HepG2 (cell line): ENCODE data around the gene SLC16A3. TPM values are rescaled to one million over a fixed set of nuclear protein-coding genes. Genes with fewer than 3 reads are reported as not detected.

ENCODE experiments used
- AKAP8 ChIP-seq: sonication (generic); formaldehyde crosslinking; IDR thresholded peaks from 2 replicates; pipeline ENCODE4 v1.5.1; 2020; ENCODE audit warnings: mild to moderate bottlenecking, missing genetic modification reagents
- CCDC6 ChIP-seq: sonication (generic); formaldehyde crosslinking; IDR thresholded peaks from 2 replicates; pipeline ENCODE4 v1.8.1; 2022; ENCODE audit warnings: mild to moderate bottlenecking, missing genetic modification reagents, moderate library complexity
- DZIP1 ChIP-seq: sonication (generic); formaldehyde crosslinking; IDR thresholded peaks from 2 replicates; pipeline ENCODE4 v1.5.0; 2020; ENCODE audit warnings: mild to moderate bottlenecking, missing genetic modification reagents
- HMGXB4 ChIP-seq, 2 experiments: sonication (generic) in 1 of 2; formaldehyde crosslinking in 1 of 2; IDR thresholded peaks; 2 replicates each; pipeline versions ENCODE4 v1.4.0 to v1.6.1; 2018 to 2020; ENCODE audit warnings: missing genetic modification reagents in 2 of 2, borderline replicate concordance in 1 of 2, low read depth in 1 of 2, mild to moderate bottlenecking in 1 of 2, missing biosample characterization in 1 of 2
- PBX3 ChIP-seq: sonication (generic); formaldehyde crosslinking; IDR thresholded peaks from 2 replicates; pipeline ENCODE4 v1.8.1; 2023; ENCODE audit warnings: missing genetic modification reagents, inconsistent platforms, borderline replicate concordance
- POGZ ChIP-seq: sonication (generic); formaldehyde crosslinking; IDR thresholded peaks from 2 replicates; pipeline ENCODE4 v1.4.0; 2020; ENCODE audit warnings: mild to moderate bottlenecking, missing genetic modification reagents
- PRDM10 ChIP-seq: sonication (generic); formaldehyde crosslinking; IDR thresholded peaks from 2 replicates; pipeline ENCODE4 v1.4.0; 2020; ENCODE audit warnings: low read depth, missing genetic modification reagents
- ZBTB34 ChIP-seq: sonication (generic); formaldehyde crosslinking; IDR thresholded peaks from 2 replicates; pipeline ENCODE4 v1.8.0; 2022; ENCODE audit warnings: mild to moderate bottlenecking, missing genetic modification reagents
- ZBTB49 ChIP-seq: sonication (generic); formaldehyde crosslinking; IDR thresholded peaks from 2 replicates; pipeline ENCODE4 v1.4.0; 2020; ENCODE audit warnings: missing genetic modification reagents, borderline replicate concordance
- ZNF18 ChIP-seq: sonication (generic); formaldehyde crosslinking; IDR thresholded peaks from 2 replicates; pipeline ENCODE4 v1.8.0; 2022; ENCODE audit warnings: mild to moderate bottlenecking, missing genetic modification reagents; ENCODE audit not compliant: insufficient replicate concordance
- ZNF709 ChIP-seq: sonication (generic); formaldehyde crosslinking; IDR thresholded peaks from 2 replicates; pipeline ENCODE4 v1.5.0; 2020; ENCODE audit warnings: mild to moderate bottlenecking, missing genetic modification reagents
- polyA plus RNA-seq, 8 experiments: library from polyadenylated mRNA; depleted of rRNA in 3 of 8; stranded (reverse) in 7 of 8; unstranded in 1 of 8; fragments of >200 nt; fragmentation: Illumina TruSeq in 4 of 8; extraction: Trizol in 4 of 8; gene quantifications; 2 replicates each; pipeline versions ENCODE4 v1.2.1 to v1.2.3, GENCODE V29; 2011 to 2016; ENCODE audit warnings: low read depth in 4 of 8, missing spikeins in 1 of 8, mixed read lengths in 1 of 8; ENCODE audit not compliant: insufficient read depth in 1 of 8
- total RNA-seq, 5 experiments: library from RNA; depleted of rRNA; stranded (reverse); fragments of >200 nt; fragmentation: Illumina TruSeq; extraction: Trizol; gene quantifications; 2 replicates each; pipeline ENCODE4 v1.2.3, GENCODE V29; 2016; ENCODE audit warnings: low read depth in 1 of 5

The SLC16A3 gene
- total and polyA plus RNA-seq, 2 of the 13 experiments (the other 11 are each of a cell fraction or from before 2014, with no cell fraction given) = 242 to 349 TPM

GRCh38 chr17:82239926-82240505 lies 11.2 kb downstream of the SLC16A3 start (continued):
- TF ChIP-seq ZBTB49 (CRISPR knock-in tag) (no peak), DZIP1 (CRISPR knock-in tag) (peak; percentile 64), AKAP8 (CRISPR knock-in tag) (peak; percentile 99), HMGXB4 (CRISPR knock-in tag; IDR thresholded peaks at IDR 0.05; ENCODE audit: borderline replicate concordance in 1 of 2, low read depth in 1 of 2) (peak in 1 of 2 experiments; percentile 44; a peak in 1 of 4 replicates), CCDC6 (CRISPR knock-in tag) (no peak), ZNF18 (CRISPR knock-in tag) (peak; percentile 79), ZBTB34 (no peak; the same call in none of the 2 replicates), ZNF709 (0 out of 2 replicates have a peak, but pooled peaks have one; percentile 21), PRDM10 (CRISPR knock-in tag) (no peak), PBX3 (no peak), POGZ (CRISPR knock-in tag) (no peak; the same call in 1 of the 2 replicates)
